HG03175 (cell line): ENCODE data around the gene HSD17B3.
"Not testable (repeated sequence)": the region's sequence is repeated elsewhere in the genome, so short reads cannot be mapped to it uniquely, and the experiment has no call there.

ENCODE experiments used
- ATAC-seq: cut with Tn5 transposase; IDR thresholded peaks from one replicate; pipeline ENCODE4 v1.9.1; 2021; ENCODE audit warnings: mild to moderate bottlenecking, moderate library complexity; ENCODE audit not compliant: unreplicated experiment

The HSD17B3 gene

GRCh38 chr9:96236854-96237550 lies 65.0 kb downstream of the HSD17B3 start:
- no peak for ATAC-seq

GRCh38 chr9:96236337-96236736 lies 65.6 kb downstream of the HSD17B3 start:
- ATAC-seq, result not testable (repeated sequence)

- no peak for ATAC-seq
These were observed 69.3 kb downstream of the HSD17B3 start for GRCh38 chr9:96232539-96233241.

GRCh38 chr9:96232164-96232538 lies 69.8 kb downstream of the HSD17B3 start:
- no peak for ATAC-seq

GRCh38 chr9:96230002-96230401 lies 72.0 kb downstream of the HSD17B3 start:
- no peak for ATAC-seq

- ATAC-seq, result no peak
These were observed 79.8 kb downstream of the HSD17B3 start for GRCh38 chr9:96222132-96222531.

GRCh38 chr9:96219900-96220257 lies 82.1 kb downstream of the HSD17B3 start:
- ATAC-seq, result no peak

GRCh38 chr9:96219026-96219899 lies 82.7 kb downstream of the HSD17B3 start:
- ATAC-seq, result no peak

GRCh38 chr9:96217754-96218693 lies 84.0 kb downstream of the HSD17B3 start:
- peak; percentile 80 for ATAC-seq

GRCh38 chr9:96217294-96217707 lies 84.7 kb downstream of the HSD17B3 start:
- no peak for ATAC-seq

- no peak for ATAC-seq
These were observed 85.4 kb downstream of the HSD17B3 start for GRCh38 chr9:96216583-96216982.

- ATAC-seq, result no peak
These were observed 86.1 kb downstream of the HSD17B3 start for GRCh38 chr9:96215841-96216240.

- ATAC-seq, result no peak
These were observed 87.3 kb downstream of the HSD17B3 start for GRCh38 chr9:96214635-96215034.

GRCh38 chr9:96209407-96210271 lies 92.3 kb downstream of the HSD17B3 start:
- ATAC-seq, result no peak

GRCh38 chr9:96206156-96206751 lies 95.7 kb downstream of the HSD17B3 start:
- no peak for ATAC-seq

GRCh38 chr9:96204853-96205252 lies 97.1 kb downstream of the HSD17B3 start:
- ATAC-seq, result no peak

- no peak for ATAC-seq
These were observed 98.0 kb downstream of the HSD17B3 start for GRCh38 chr9:96203867-96204501.

- ATAC-seq, result no peak
These were observed 98.8 kb downstream of the HSD17B3 start for GRCh38 chr9:96202971-96203780.
